ENCODE results near the gene ASS1.

ASS1 gene

GRCh38 chr9:130484362-130485072, 39.8 kb downstream of the ASS1 start:
- H3K27ac ChIP-seq = no peak overlapping the region
- TF ChIP-seq CTCF (conservative IDR thresholded peaks at IDR 0.05) (no peak), ZFX (IDR thresholded peaks at IDR 0.05) (no peak)

GRCh38 chr9:130486103-130486502, 41.3 kb downstream of the ASS1 start:
- TF ChIP-seq CTCF (conservative IDR thresholded peaks at IDR 0.05) = no peak
- no peak overlapping the region for H3K27ac ChIP-seq

- no peak overlapping the region for H3K27ac ChIP-seq
- TF ChIP-seq ZFX (IDR thresholded peaks at IDR 0.05) (no peak), CTCF (conservative IDR thresholded peaks at IDR 0.05) (no peak)
Measured at GRCh38 chr9:130487500-130487899, 42.7 kb downstream of the ASS1 start.

GRCh38 chr9:130488621-130489330, 44.0 kb downstream of the ASS1 start:
- TF ChIP-seq ZFX (IDR thresholded peaks at IDR 0.05) (no peak), CTCF (conservative IDR thresholded peaks at IDR 0.05) (no peak)
- H3K27ac ChIP-seq = no peak overlapping the region

GRCh38 chr9:130490981-130491380, 46.2 kb downstream of the ASS1 start:
- TF ChIP-seq ZFX (IDR thresholded peaks at IDR 0.05) (no peak), CTCF (conservative IDR thresholded peaks at IDR 0.05) (no peak)
- H3K27ac ChIP-seq = no peak overlapping the region

- TF ChIP-seq ZFX (IDR thresholded peaks at IDR 0.05) (no peak), CTCF (conservative IDR thresholded peaks at IDR 0.05) (no peak)
Measured at GRCh38 chr9:130491830-130492482, 47.2 kb downstream of the ASS1 start.

GRCh38 chr9:130493021-130493420, 48.3 kb downstream of the ASS1 start:
- TF ChIP-seq ZFX (IDR thresholded peaks at IDR 0.05) (no peak), CTCF (conservative IDR thresholded peaks at IDR 0.05) (no peak)
- no peak overlapping the region for H3K27ac ChIP-seq

More at GRCh38 chr9:130491830-130492482, 47.2 kb downstream of the ASS1 start:
- H3K27ac ChIP-seq = no peak overlapping the region

Measured in C4-2B (cell line).